ENCODE measurements around the gene ATF7.
"Not testable (repeated sequence)": the region's sequence is repeated elsewhere in the genome, so short reads cannot be mapped to it uniquely, and the experiment has no call there.

The ATF7 gene

GRCh38 chr12:53594897-53595615, 31.1 kb downstream of the ATF7 start:
- no peak for DNase-seq (ENCODE audit: low read depth in 2 of 2)

GRCh38 chr12:53593707-53594106, 32.5 kb downstream of the ATF7 start:
- no peak for DNase-seq (ENCODE audit: low read depth in 2 of 2)

GRCh38 chr12:53593031-53593430, 33.2 kb downstream of the ATF7 start:
- no peak for DNase-seq (ENCODE audit: low read depth in 2 of 2)

GRCh38 chr12:53592426-53592825, 33.8 kb downstream of the ATF7 start:
- no peak for DNase-seq (ENCODE audit: low read depth in 2 of 2)

- DNase-seq (ENCODE audit: low read depth in 2 of 2): no peak
These were observed 34.6 kb downstream of the ATF7 start for GRCh38 chr12:53591301-53592206.

- no peak for DNase-seq (ENCODE audit: low read depth in 2 of 2)
These were observed 35.5 kb downstream of the ATF7 start for GRCh38 chr12:53590652-53591051.

GRCh38 chr12:53589915-53590314, 36.3 kb downstream of the ATF7 start:
- DNase-seq (ENCODE audit: low read depth in 2 of 2): no peak

- no peak for DNase-seq (ENCODE audit: low read depth in 2 of 2)
These were observed 36.8 kb downstream of the ATF7 start for GRCh38 chr12:53589423-53589822.

- DNase-seq (ENCODE audit: low read depth in 2 of 2): no peak
These were observed 38.1 kb downstream of the ATF7 start for GRCh38 chr12:53588123-53588522.

GRCh38 chr12:53586745-53587144, 39.4 kb downstream of the ATF7 start:
- DNase-seq (ENCODE audit: low read depth in 2 of 2): no peak

GRCh38 chr12:53585448-53586125, 40.6 kb downstream of the ATF7 start:
- no peak for DNase-seq (ENCODE audit: low read depth in 2 of 2)

GRCh38 chr12:53579545-53579955, 46.6 kb downstream of the ATF7 start:
- DNase-seq (ENCODE audit: low read depth in 2 of 2): no peak

GRCh38 chr12:53578783-53579182, 47.4 kb downstream of the ATF7 start:
- no peak for DNase-seq (ENCODE audit: low read depth in 2 of 2)

GRCh38 chr12:53577941-53578352, 48.2 kb downstream of the ATF7 start:
- DNase-seq (ENCODE audit: low read depth in 2 of 2): no peak

GRCh38 chr12:53575502-53576249, 50.5 kb downstream of the ATF7 start:
- DNase-seq (ENCODE audit: low read depth in 2 of 2): no peak

- DNase-seq (ENCODE audit: low read depth in 2 of 2): no peak
These were observed 53.9 kb downstream of the ATF7 start for GRCh38 chr12:53572134-53572758.

- DNase-seq (ENCODE audit: low read depth in 2 of 2): no peak
These were observed 54.9 kb downstream of the ATF7 start for GRCh38 chr12:53571295-53571694.

- DNase-seq (ENCODE audit: low read depth in 2 of 2): no peak
These were observed 57.2 kb downstream of the ATF7 start for GRCh38 chr12:53568809-53569557.

GRCh38 chr12:53567961-53568808, 58.0 kb downstream of the ATF7 start:
- no peak for DNase-seq (ENCODE audit: low read depth in 2 of 2)

- DNase-seq (ENCODE audit: low read depth in 2 of 2): not testable (repeated sequence)
These were observed 60.8 kb downstream of the ATF7 start for GRCh38 chr12:53565376-53565775.
